Measurements from ENCODE around the gene LCA5.
"Not testable (repeated sequence)": the region's sequence is repeated elsewhere in the genome, so short reads cannot be mapped to it uniquely, and the experiment has no call there.

The LCA5 gene

GRCh38 chr6:79467716-79468115 is 69.5 kb downstream of the LCA5 start:
- no peak for DNase-seq (ENCODE audit: low read depth in 2 of 2)

GRCh38 chr6:79466207-79466834 is 70.9 kb downstream of the LCA5 start:
- DNase-seq (ENCODE audit: low read depth in 2 of 2): no peak

- no peak for DNase-seq (ENCODE audit: low read depth in 2 of 2)
Observed at GRCh38 chr6:79465381-79465780, 71.8 kb downstream of the LCA5 start.

GRCh38 chr6:79463621-79464050 is 73.6 kb downstream of the LCA5 start:
- no peak for DNase-seq (ENCODE audit: low read depth in 2 of 2)

GRCh38 chr6:79461205-79461604 is 76.0 kb downstream of the LCA5 start:
- DNase-seq (ENCODE audit: low read depth in 2 of 2): no peak

- no peak for DNase-seq (ENCODE audit: low read depth in 2 of 2)
Observed at GRCh38 chr6:79455446-79455845, 81.8 kb downstream of the LCA5 start.

GRCh38 chr6:79453558-79454042 is 83.6 kb downstream of the LCA5 start:
- DNase-seq (ENCODE audit: low read depth in 2 of 2): no peak

GRCh38 chr6:79450984-79451383 is 86.2 kb downstream of the LCA5 start:
- DNase-seq (ENCODE audit: low read depth in 2 of 2): no peak

- no peak for DNase-seq (ENCODE audit: low read depth in 2 of 2)
Observed at GRCh38 chr6:79446006-79446405, 91.2 kb downstream of the LCA5 start.

GRCh38 chr6:79443876-79444275 is 93.4 kb downstream of the LCA5 start:
- not testable (repeated sequence) for DNase-seq (ENCODE audit: low read depth in 2 of 2)

GRCh38 chr6:79441192-79441591 is 96.0 kb downstream of the LCA5 start:
- no peak for DNase-seq (ENCODE audit: low read depth in 2 of 2)

- DNase-seq (ENCODE audit: low read depth in 2 of 2): no peak
Observed at GRCh38 chr6:79440598-79440997, 96.6 kb downstream of the LCA5 start.

- no peak for DNase-seq (ENCODE audit: low read depth in 2 of 2)
Observed at GRCh38 chr6:79438030-79438429, 99.2 kb downstream of the LCA5 start.

- DNase-seq (ENCODE audit: low read depth in 2 of 2): no peak
Observed at GRCh38 chr6:79436241-79436640, 101.0 kb downstream of the LCA5 start.

GRCh38 chr6:79435746-79436145 is 101.5 kb downstream of the LCA5 start:
- no peak for DNase-seq (ENCODE audit: low read depth in 2 of 2)
